GM18858 (cell line): ENCODE measurements around the gene SLC11A2.
"Not testable (repeated sequence)": the region's sequence is repeated elsewhere in the genome, so short reads cannot be mapped to it uniquely, and the experiment has no call there.

Source experiments
- ATAC-seq: cut with Tn5 transposase; IDR thresholded peaks from one replicate; pipeline ENCODE4 v1.9.1; 2021; ENCODE audit not compliant: unreplicated experiment

SLC11A2 gene

DNA sequence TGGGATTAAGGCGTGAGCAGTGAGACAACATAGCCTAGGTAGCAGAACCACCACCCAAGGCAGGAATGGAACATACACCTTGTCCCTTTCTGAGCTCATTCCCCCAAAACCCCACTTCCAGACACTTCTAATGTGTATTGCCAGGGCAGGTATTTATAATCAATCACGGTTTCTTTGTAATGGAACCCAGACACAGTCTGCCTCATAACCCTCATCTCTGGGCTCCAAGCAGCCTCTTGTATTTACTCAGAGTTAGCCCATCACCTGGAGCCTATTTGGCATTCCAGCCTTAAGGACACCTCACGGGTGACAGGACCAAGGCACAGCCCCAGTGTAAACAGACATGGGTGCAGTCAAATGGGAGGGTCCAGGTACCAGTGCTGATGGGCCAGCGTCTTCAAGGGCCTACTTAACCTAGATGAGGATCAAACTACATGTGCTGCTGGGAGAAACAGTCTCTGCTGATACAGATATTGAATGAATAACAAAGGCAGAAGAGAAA is 76.3 kb downstream of the SLC11A2 start:
- no peak for ATAC-seq

DNA sequence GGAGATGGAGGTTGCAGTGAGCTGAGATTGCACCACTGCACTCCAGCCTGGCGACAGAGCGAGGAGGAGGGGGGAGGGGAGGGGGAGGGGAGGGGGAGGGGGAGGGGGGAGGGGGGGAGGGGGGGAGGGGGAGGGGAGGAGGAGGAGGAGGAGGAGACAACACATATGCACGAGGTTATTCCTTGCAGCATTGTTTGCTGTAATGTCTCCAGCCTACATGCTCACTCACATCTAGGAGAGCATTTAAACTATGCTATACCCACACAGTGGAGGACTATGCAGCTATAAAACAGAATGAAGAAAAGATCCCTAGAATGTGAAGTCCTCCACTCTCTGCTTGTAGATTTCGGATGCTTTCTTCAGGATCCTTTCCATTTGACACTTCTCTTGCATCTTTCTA is 77.4 kb downstream of the SLC11A2 start:
- no peak for ATAC-seq

DNA sequence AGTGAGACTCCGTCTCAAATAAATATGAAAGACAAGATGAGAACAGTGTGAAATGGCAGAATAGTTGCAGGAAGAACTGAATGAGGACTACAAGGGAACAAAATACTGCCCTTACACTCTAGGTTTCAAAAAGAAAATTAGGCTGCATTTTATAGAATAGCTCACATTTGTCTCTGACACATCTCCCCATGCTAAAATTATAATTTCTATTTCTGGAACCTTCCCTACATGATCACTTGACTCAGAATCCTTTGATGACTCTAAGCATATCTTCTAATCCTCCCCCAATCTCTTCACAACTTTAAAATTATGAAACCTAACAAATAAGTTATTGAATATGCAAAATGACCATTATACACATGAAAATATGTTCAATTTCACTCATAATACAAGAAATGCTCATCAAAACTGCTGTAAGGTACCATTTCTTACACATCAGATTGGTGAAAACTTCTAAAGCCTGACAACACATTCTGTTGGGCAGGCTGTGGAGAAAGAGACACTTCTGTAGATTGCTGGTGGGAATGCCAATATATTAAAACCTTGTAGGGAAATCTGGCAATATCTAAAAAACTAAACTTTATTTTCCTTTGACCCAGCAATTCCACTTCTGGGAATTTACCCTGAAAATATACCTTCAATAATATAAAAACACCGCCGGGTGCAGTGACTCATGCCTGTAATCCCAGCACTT is 78.1 kb downstream of the SLC11A2 start:
- no peak for ATAC-seq

- ATAC-seq = no peak
Observed at GRCh38 chr12:50937653-50938052, 88.5 kb downstream of the SLC11A2 start.

DNA sequence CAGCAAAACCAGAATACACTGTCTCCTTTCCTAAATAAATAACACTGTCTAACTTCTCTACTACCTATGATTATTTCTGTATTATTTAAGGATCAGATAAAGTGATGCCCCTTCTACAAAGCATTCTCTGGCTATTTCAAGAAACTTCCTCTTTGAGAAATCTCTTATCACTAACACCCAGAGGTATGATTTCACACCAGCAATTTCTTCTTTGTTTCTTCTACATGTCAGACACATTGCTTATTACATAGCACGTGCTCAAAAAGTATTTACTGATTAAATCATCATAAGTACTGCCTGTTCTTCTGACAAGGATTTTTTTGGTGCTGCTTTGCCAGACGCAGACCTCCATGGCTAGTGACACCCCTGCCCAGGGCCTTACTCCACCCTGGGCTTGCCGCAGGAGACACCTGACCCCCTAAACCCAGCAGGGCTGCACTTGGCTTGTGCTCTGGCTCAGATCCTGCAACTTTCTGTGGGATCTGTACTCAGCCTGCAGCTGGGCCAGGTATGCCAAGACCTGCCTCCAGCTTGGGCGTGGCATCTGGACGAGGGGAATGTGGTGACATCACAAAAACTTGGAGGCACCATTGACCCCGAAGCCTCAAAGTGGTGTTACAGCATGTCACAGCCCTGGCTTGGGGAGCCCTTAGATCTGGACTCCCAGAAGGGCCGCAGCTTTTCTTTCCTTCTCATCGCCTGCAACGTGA is 89.2 kb downstream of the SLC11A2 start:
- no peak for ATAC-seq

DNA sequence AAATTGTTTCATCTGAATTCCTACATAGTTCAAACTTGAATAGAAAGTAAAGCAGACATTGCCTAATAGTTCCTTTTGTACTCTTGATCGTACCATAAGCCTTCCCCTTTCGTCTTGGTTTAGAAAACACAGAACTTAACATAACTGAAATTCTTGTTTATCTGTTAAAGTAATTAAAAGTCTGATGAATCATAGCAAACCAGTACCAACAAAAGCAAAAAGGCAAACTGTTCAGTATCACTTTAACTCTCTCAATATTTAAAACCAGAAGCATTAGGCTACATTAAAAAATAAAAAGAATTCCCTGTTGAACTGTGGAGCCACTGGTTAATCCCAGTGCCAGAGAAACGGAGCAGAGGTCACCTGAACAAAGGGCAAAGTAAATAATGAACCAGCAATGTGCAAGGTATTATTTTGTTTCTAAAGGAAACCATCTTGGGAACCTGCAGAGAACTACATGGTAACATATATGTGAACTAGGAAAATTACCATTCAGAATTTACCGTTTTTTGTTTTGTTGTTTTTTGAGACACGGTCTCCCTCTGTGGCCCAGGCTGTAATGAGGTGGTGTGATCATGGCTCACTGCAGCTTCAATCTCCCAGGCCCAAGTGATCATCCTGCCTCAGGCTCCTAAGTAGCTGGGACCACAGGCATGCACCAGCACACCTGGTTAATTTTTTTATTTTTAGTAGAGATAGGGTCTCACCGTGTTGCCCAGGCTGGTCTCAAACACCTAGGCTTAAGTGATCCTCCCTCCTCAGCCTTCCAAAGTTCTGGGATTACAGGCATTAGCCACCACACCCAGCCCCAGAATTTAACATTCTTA is 91.0 kb downstream of the SLC11A2 start:
- ATAC-seq = no peak

- ATAC-seq = no peak
Observed at GRCh38 chr12:50934371-50934851, 91.8 kb downstream of the SLC11A2 start.

DNA sequence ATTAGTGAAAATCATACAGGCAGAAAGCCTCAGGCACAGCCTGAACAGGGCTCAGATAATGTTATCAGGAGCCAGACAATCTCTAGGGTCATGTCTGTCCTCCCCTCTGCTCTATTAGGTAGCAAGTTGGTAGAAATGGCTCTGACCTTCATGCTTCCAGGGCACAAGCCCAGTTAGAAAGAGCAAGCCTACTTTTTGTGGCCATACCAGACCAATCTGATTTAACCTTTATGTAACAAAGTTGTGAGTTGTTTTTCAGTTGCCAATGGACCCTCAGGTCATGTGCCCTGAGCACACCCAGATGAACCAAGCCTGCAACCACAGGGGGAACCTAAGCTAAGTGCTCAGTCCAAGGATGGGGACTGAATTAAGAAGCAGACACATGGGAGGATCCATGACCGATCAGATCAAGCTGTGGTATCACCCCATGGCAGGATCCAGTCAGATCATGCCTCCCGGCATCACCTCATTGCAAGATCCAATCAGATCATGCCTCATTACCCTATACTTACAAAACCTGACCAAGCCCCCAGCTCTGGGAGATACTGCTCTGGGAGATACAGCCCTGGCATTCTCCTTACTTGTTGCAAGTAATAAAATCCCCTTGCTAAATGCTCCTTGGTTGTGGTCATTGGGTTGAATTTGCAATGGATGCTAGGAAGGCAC is 92.6 kb downstream of the SLC11A2 start:
- ATAC-seq = no peak

GRCh38 chr12:50932787-50933280 is 93.3 kb downstream of the SLC11A2 start:
- ATAC-seq = no peak

DNA sequence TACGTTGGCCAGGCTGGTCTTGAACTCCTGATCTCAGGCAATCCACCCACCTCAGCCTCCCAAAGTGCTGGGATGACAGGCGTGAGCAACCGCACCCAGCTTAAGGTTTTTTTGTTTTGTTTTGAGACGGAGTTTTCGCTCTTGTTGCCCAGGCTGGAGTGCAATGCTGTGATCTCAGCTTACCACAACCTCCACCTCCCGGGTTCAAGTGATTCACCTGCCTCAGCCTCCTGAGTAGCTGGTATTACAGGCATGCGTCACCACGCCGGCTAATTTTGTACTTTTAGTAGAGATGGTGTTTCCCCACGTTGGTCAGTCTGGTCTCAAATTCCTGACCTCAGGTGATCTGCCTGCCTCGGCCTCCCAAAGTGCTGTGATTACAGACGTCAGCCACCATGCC is 95.7 kb downstream of the SLC11A2 start:
- ATAC-seq = not testable (repeated sequence)

DNA sequence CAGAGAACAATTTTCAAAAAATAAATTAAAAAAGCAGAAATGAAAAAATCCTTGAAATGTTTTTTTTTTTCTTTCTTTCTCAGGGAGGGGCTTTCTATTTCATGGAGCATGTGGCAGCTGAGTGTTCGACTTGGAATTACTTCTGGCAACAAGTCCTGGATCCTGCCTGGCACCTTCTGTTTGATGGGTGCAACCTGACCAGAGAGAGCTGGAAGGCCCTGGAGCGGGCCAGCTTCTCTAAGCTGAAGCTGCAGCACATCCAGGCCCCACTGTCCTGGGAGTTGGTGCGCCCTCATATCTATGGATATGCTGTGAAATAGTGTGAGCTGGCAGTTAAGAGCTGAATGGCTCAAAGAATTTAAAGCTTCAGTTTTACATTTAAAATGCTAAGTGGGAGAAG is 96.4 kb downstream of the SLC11A2 start:
- no peak for ATAC-seq
